GM06990 (cell line): ENCODE results near the gene MT1E.
"Not testable (repeated sequence)": the region's sequence is repeated elsewhere in the genome, so short reads cannot be mapped to it uniquely, and the experiment has no call there.

ENCODE experiments used
- DNase-seq: peaks from one replicate; pipeline ENCODE4 v3.0.0-alpha.2; 2011; ENCODE audit not compliant: insufficient read length; ENCODE audit errors: extremely low read depth
- H3K27me3 ChIP-seq: replicated peaks from 2 replicates; pipeline ENCODE4 v1.6.0; 2011; ENCODE audit warnings: low read length; ENCODE audit not compliant: control insufficient read depth, insufficient read depth
- H3K36me3 ChIP-seq: 2 replicates; pipeline ENCODE4 v1.5.1; 2011; ENCODE audit warnings: low read length; ENCODE audit not compliant: control insufficient read depth, insufficient read depth
- H3K4me3 ChIP-seq: replicated peaks from 2 replicates; pipeline ENCODE4 v1.5.1; 2011; ENCODE audit warnings: low read depth, mild to moderate bottlenecking, control low read depth, low read length
- CTCF ChIP-seq: IDR thresholded peaks from 2 replicates; pipeline ENCODE4 v1.5.1; 2011; ENCODE audit warnings: low read length, control low read depth, mild to moderate bottlenecking, inconsistent platforms; ENCODE audit not compliant: insufficient read depth, poor library complexity, severe bottlenecking

MT1E gene

DNA sequence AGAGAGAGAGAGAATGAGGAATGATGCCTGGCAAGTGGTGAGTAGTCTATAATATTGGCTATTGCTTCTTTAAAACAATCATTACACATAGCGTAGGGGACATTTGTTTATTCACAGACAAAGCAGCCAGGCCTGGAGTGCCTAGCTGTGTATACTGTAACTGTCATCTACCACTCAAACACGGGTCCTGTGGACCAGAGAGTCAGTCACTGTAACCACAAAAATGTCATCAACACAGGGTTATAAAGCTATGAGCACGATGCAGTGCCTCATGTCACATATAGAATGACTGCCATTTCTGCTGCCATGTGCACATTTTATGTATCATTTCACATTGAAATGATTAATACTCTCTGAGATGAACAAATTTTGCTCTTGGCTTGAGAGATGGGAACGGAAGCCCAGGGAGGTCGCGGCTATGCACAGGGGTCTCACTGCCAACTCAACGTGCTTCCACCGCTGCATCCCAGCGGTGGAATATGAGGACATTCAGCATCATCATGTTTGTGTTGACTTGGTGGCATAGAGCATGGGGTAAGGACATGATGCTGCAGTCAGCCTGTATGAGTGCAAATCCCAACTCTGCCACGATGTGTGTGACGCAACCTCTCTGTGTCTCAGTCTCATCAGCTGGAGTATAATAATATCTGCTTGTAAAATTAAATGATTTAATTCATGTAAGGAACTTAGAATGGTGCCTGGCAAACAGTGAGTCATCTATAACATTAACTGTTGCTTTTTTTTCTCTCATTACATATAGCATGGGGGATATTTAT is 47.4 kb downstream of the MT1E start:
- peaks cover 7% of the 10 kb centered on the region for H3K27me3 ChIP-seq
- H3K4me3 ChIP-seq = no peak overlapping the region
- no peaks in the 10 kb centered on the region for H3K36me3 ChIP-seq
- no peak for DNase-seq
- no peak for TF ChIP-seq CTCF

GRCh38 chr16:56673921-56674320 is 48.3 kb downstream of the MT1E start:
- peak; percentile 62 for TF ChIP-seq CTCF
- DNase-seq = no peak
- peaks cover 4% of the 10 kb centered on the region for H3K27me3 ChIP-seq
- H3K4me3 ChIP-seq = no peak overlapping the region
- H3K36me3 ChIP-seq = no peaks in the 10 kb centered on the region

DNA sequence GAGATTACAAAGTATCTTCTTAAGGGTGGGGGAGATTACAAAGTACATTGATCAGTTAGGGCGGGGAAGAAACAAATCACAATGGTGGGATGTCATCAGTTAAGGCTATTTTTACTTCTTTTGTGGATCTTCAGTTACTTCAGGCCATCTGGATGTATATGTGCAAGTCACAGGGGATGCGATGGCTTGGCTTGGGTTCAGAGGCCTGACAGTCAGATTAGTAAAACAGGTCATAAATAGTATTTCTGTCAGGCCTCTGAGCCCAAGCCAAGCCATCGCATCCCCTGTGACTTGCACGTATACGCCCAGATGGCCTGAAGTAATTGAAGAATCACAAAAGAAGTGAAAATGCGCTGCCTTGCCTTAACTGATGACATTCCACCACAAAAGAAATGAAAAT is 49.0 kb downstream of the MT1E start:
- H3K4me3 ChIP-seq, DNase-seq, H3K36me3 ChIP-seq, H3K27me3 ChIP-seq: not testable (repeated sequence)

- TF ChIP-seq CTCF = no peak
- H3K27me3 ChIP-seq = no peaks in the 10 kb centered on the region; the same call in none of the 2 replicates
- H3K4me3 ChIP-seq = peak overlapping the region; percentile 19; the same call in 1 of the 2 replicates
- no peak for DNase-seq
- H3K36me3 ChIP-seq = no peaks in the 10 kb centered on the region
Measured at GRCh38 chr16:56675685-56676210, 50.2 kb downstream of the MT1E start.
